Measurements from ENCODE around the gene ZAR1. TPM values are rescaled to one million over a fixed set of nuclear protein-coding genes. Genes with fewer than 3 reads are reported as not detected.

Gene ZAR1
- total RNA-seq, 1 experiment from 2014 or later, result 0.47 TPM

- no peaks in the 10 kb centered on the region for H3K9me3 ChIP-seq (ENCODE audit: control insufficient read depth in 1 of 2, insufficient read depth in 1 of 2, low read depth in 1 of 2, low read length in 2 of 2)
- CTCF ChIA-PET, result no interaction called here
- H3K9me2 ChIP-seq (ENCODE audit: insufficient read depth), result no peaks in the 10 kb centered on the region
- H2AFZ ChIP-seq (ENCODE audit: low read depth, low read length, poor library complexity, severe bottlenecking), result no peak overlapping the region
- no peak overlapping the region for H3K4me2 ChIP-seq (ENCODE audit: low read length)
- H3K27ac ChIP-seq (ENCODE audit: low read depth, low read length), result no peak overlapping the region
- H3K4me1 ChIP-seq (ENCODE audit: control insufficient read depth in 1 of 2, insufficient read depth in 2 of 2, low read length in 2 of 2), result no peaks in the 10 kb centered on the region
- RAD21 ChIA-PET (ENCODE audit: low non-redundant PET in 1 of 2, low total read pairs in 2 of 2, uncharacterized antibody in 2 of 2, unreplicated experiment in 2 of 2), result no interaction called here
- DNase-seq (ENCODE audit: low read depth, low spot score) (no peak), ATAC-seq (no peak)
- no peaks in the 10 kb centered on the region for H3K79me2 ChIP-seq (ENCODE audit: insufficient read depth, low read length)
- no peak for TF ChIP-seq ATF3 (IDR thresholded peaks at IDR 0.05)
- no peak for TF ChIP-seq POLR2AphosphoS5 (IDR thresholded peaks at IDR 0.05; ENCODE audit: low read depth, low read length)
- no peak for TF ChIP-seq RAD21 (IDR thresholded peaks at IDR 0.05; ENCODE audit: low read depth)
- TF ChIP-seq ZBTB33 (IDR thresholded peaks at IDR 0.05; ENCODE audit: extremely low read depth, insufficient replicate concordance, low read length), result no peak
- TF ChIP-seq SRF (IDR thresholded peaks at IDR 0.05; ENCODE audit: low read depth), result no peak
- TF ChIP-seq EZH2 (IDR thresholded peaks at IDR 0.05), result no peak
- no peak for TF ChIP-seq POLR2A (IDR thresholded peaks at IDR 0.05; ENCODE audit: borderline replicate concordance, extremely low read depth, insufficient read depth, insufficient read length)
- no peak for TF ChIP-seq MAX (IDR thresholded peaks at IDR 0.05)
- no peak for TF ChIP-seq EGR1 (IDR thresholded peaks at IDR 0.05; ENCODE audit: low read depth)
- no peak for TF ChIP-seq JUND (IDR thresholded peaks at IDR 0.05)
- no peak for TF ChIP-seq CEBPB (IDR thresholded peaks at IDR 0.05; ENCODE audit: low read depth)
- TF ChIP-seq ELF1 (IDR thresholded peaks at IDR 0.05; ENCODE audit: borderline replicate concordance, low read depth), result no peak
- TF ChIP-seq SP1 (IDR thresholded peaks at IDR 0.05; ENCODE audit: low read depth), result no peak
- TF ChIP-seq TCF7L2 (IDR thresholded peaks at IDR 0.05; ENCODE audit: borderline replicate concordance, extremely low read depth, insufficient read depth, insufficient read length), result no peak
- TF ChIP-seq EZH2phosphoT487 (IDR thresholded peaks at IDR 0.05; ENCODE audit: borderline replicate concordance), result no peak
- TF ChIP-seq ZNF274 (IDR thresholded peaks at IDR 0.05; ENCODE audit: low read depth, low read length), result no peak
- TF ChIP-seq FOSL1 (IDR thresholded peaks at IDR 0.05; ENCODE audit: low read depth), result no peak
- TF ChIP-seq ZFX (IDR thresholded peaks at IDR 0.05), result no peak
- intact Hi-C loops (cut with micrococcal nuclease), result no loop called here
- peaks cover 0 to 2% of the 10 kb centered on the region in 2 experiments; a peak in 1 of 4 replicates for H3K36me3 ChIP-seq (ENCODE audit: control insufficient read depth in 1 of 2, insufficient read depth in 2 of 2, low read length in 2 of 2)
- POLR2A ChIA-PET, result no interaction called here
- no TSS peak for BruUV-seq (replicated peaks)
- no peak overlapping the region for H3K9ac ChIP-seq (ENCODE audit: low read length)
- no peaks in the 10 kb centered on the region for H3K27me3 ChIP-seq (ENCODE audit: insufficient read depth, low read length)
- no peaks in the 10 kb centered on the region for H4K20me1 ChIP-seq (ENCODE audit: insufficient read depth)
- H3K4me3 ChIP-seq (replicated peaks in 1 of 2; ENCODE audit: low read depth in 1 of 2, low read length in 2 of 2), result no peak overlapping the region
Measured at GRCh38 chr4:48499551-48500066, 9.6 kb downstream of the ZAR1 start.

All from HCT116 (cell line).